Sigmoid colon (tissue), 4 donors: ENCODE data around the gene CEACAM19.
"Not testable (repeated sequence)": the region's sequence is repeated elsewhere in the genome, so short reads cannot be mapped to it uniquely, and the experiment has no call there.

Source experiments
- CTCF ChIP-seq, 4 experiments: fragments of 450-650 bp in 3 of 4; fragments of 200-600 bp in 1 of 4; IDR thresholded peaks; one replicate each; pipeline ENCODE4 v1.5.1; 2016 to 2019; ENCODE audit warnings: antibody characterized with exemption in 4 of 4, mild to moderate bottlenecking in 3 of 4, moderate library complexity in 2 of 4
- EP300 ChIP-seq, 4 donors: sonication (generic); formaldehyde crosslinking; IDR thresholded peaks; one replicate each; pipeline ENCODE4 v1.6.1; 2017; ENCODE audit warnings: antibody characterized with exemption in 4 of 4

GRCh38 chr19:44720396-44720795 lies 49.1 kb downstream of the CEACAM19 start:
- not testable (repeated sequence) for TF ChIP-seq CTCF, EP300 (IDR thresholded peaks at IDR 0.05)
